HUES48 (cell line): ENCODE measurements around the gene METTL9.
"Not testable (repeated sequence)": the region's sequence is repeated elsewhere in the genome, so short reads cannot be mapped to it uniquely, and the experiment has no call there.

Experiments
- H3K27ac ChIP-seq: one replicate; pipeline ENCODE4 v1.7.0; 2013; ENCODE audit warnings: low read depth, low read length, inconsistent platforms
- H3K27me3 ChIP-seq: 2 replicates; pipeline ENCODE4 v1.6.1; 2013; ENCODE audit warnings: mild to moderate bottlenecking, low read length; ENCODE audit not compliant: control insufficient read depth, insufficient read depth
- H3K36me3 ChIP-seq: 2 replicates; pipeline ENCODE4 v1.6.1; 2013; ENCODE audit warnings: low read length; ENCODE audit not compliant: control insufficient read depth, insufficient read depth
- H3K4me1 ChIP-seq: 2 replicates; pipeline ENCODE4 v1.6.1; 2013; ENCODE audit warnings: mild to moderate bottlenecking, low read length; ENCODE audit not compliant: control insufficient read depth, insufficient read depth
- H3K4me3 ChIP-seq: 2 replicates; pipeline ENCODE4 v1.5.1; 2013; ENCODE audit warnings: mild to moderate bottlenecking, low read depth, low read length
- H3K9ac ChIP-seq: 2 replicates; pipeline ENCODE4 v1.6.1; 2013; ENCODE audit warnings: mild to moderate bottlenecking, low read depth, low read length, moderate library complexity
- H3K9me3 ChIP-seq: 2 replicates; pipeline ENCODE4 v1.6.1; 2013; ENCODE audit warnings: low read length; ENCODE audit not compliant: control insufficient read depth, insufficient read depth

METTL9 gene

GRCh38 chr16:21597561-21598030 lies 1.8 kb upstream of the METTL9 start:
- H3K4me3 ChIP-seq, result no peak overlapping the region

GRCh38 chr16:21598206-21598605 lies 1.2 kb upstream of the METTL9 start:
- peaks cover 12% of the 10 kb centered on the region; the same call in 1 of the 2 replicates for H3K4me1 ChIP-seq
- peak overlapping the region; percentile 99 for H3K4me3 ChIP-seq
- H3K9ac ChIP-seq, result no peak overlapping the region; the same call in 1 of the 2 replicates
- H3K27ac ChIP-seq, result no peak overlapping the region
- H3K36me3 ChIP-seq, result no peaks in the 10 kb centered on the region
- H3K9me3 ChIP-seq, result no peaks in the 10 kb centered on the region
- no peaks in the 10 kb centered on the region for H3K27me3 ChIP-seq

More at GRCh38 chr16:21597561-21598030, 1.8 kb upstream of the METTL9 start:
- H3K4me1 ChIP-seq, result peaks cover 12% of the 10 kb centered on the region; the same call in 1 of the 2 replicates
- no peak overlapping the region for H3K27ac ChIP-seq
- H3K9ac ChIP-seq, result no peak overlapping the region
- no peaks in the 10 kb centered on the region for H3K36me3 ChIP-seq
- no peaks in the 10 kb centered on the region for H3K27me3 ChIP-seq
- H3K9me3 ChIP-seq, result no peaks in the 10 kb centered on the region

GRCh38 chr16:21598701-21599121 lies 666 bp upstream of the METTL9 start:
- Histone ChIP-seq H3K9me3 (no peaks in the 10 kb centered on the region), H3K9ac (peak overlapping the region; percentile 94), H3K27ac (peak overlapping the region; percentile 81), H3K27me3 (no peaks in the 10 kb centered on the region), H3K4me1 (peaks cover 12% of the 10 kb centered on the region; the same call in 1 of the 2 replicates), H3K4me3 (peak overlapping the region; percentile 99), H3K36me3 (no peaks in the 10 kb centered on the region)

- peaks cover 2% of the 10 kb centered on the region; the same call in 1 of the 2 replicates for H3K36me3 ChIP-seq
- no peaks in the 10 kb centered on the region for H3K27me3 ChIP-seq
- no peaks in the 10 kb centered on the region for H3K9me3 ChIP-seq
- H3K4me3 ChIP-seq, result peak overlapping the region; percentile 99
- peak overlapping the region; percentile 98 for H3K27ac ChIP-seq
- peak overlapping the region; percentile 96 for H3K9ac ChIP-seq
- peaks cover 12% of the 10 kb centered on the region; the same call in 1 of the 2 replicates for H3K4me1 ChIP-seq
These were observed 825 bp downstream of the METTL9 start for GRCh38 chr16:21600031-21600773.

GRCh38 chr16:21602785-21603184 lies 3.4 kb downstream of the METTL9 start:
- Histone ChIP-seq H3K4me1 (peaks cover 12% of the 10 kb centered on the region; the same call in 1 of the 2 replicates), H3K9me3 (no peaks in the 10 kb centered on the region), H3K4me3 (no peak overlapping the region), H3K27me3 (no peaks in the 10 kb centered on the region), H3K9ac (no peak overlapping the region), H3K27ac (no peak overlapping the region), H3K36me3 (peaks cover 2% of the 10 kb centered on the region; the same call in 1 of the 2 replicates)

- Histone ChIP-seq H3K4me1 (peaks cover 17% of the 10 kb centered on the region), H3K27ac (no peak overlapping the region), H3K9me3 (no peaks in the 10 kb centered on the region), H3K9ac (no peak overlapping the region), H3K27me3 (no peaks in the 10 kb centered on the region), H3K4me3 (no peak overlapping the region), H3K36me3 (peaks cover 2% of the 10 kb centered on the region; the same call in 1 of the 2 replicates)
These were observed 4.6 kb downstream of the METTL9 start for GRCh38 chr16:21603928-21604327.

GRCh38 chr16:21605848-21606247 lies 6.5 kb downstream of the METTL9 start:
- not testable (repeated sequence) for H3K36me3 ChIP-seq, H3K9ac ChIP-seq, H3K9me3 ChIP-seq, H3K27me3 ChIP-seq, H3K4me3 ChIP-seq, H3K27ac ChIP-seq
- peaks cover 33% of the 10 kb centered on the region for H3K4me1 ChIP-seq

GRCh38 chr16:21608639-21609328 lies 9.4 kb downstream of the METTL9 start:
- Histone ChIP-seq H3K4me3 (no peak overlapping the region), H3K27me3 (no peaks in the 10 kb centered on the region), H3K36me3 (peaks cover 2% of the 10 kb centered on the region; the same call in 1 of the 2 replicates), H3K9ac (no peak overlapping the region), H3K9me3 (no peaks in the 10 kb centered on the region), H3K4me1 (peaks cover 42% of the 10 kb centered on the region), H3K27ac (peak overlapping the region; percentile 16)

GRCh38 chr16:21610006-21610544 lies 10.7 kb downstream of the METTL9 start:
- no peak overlapping the region for H3K9ac ChIP-seq
- no peak overlapping the region; the same call in 1 of the 2 replicates for H3K4me3 ChIP-seq
- H3K9me3 ChIP-seq, result no peaks in the 10 kb centered on the region
- peak overlapping the region; percentile 36 for H3K27ac ChIP-seq
- peaks cover 42% of the 10 kb centered on the region for H3K4me1 ChIP-seq
- H3K36me3 ChIP-seq, result no peaks in the 10 kb centered on the region
- no peaks in the 10 kb centered on the region for H3K27me3 ChIP-seq

GRCh38 chr16:21610766-21611165 lies 11.4 kb downstream of the METTL9 start:
- Histone ChIP-seq H3K36me3 (no peaks in the 10 kb centered on the region), H3K9ac (no peak overlapping the region), H3K4me3 (no peak overlapping the region), H3K27ac (peak overlapping the region; percentile 5), H3K4me1 (peaks cover 42% of the 10 kb centered on the region), H3K27me3 (no peaks in the 10 kb centered on the region), H3K9me3 (no peaks in the 10 kb centered on the region)
